GM23338 (cell line): Measurements from ENCODE around the gene PARVB. TPM values are rescaled to one million over a fixed set of nuclear protein-coding genes. Genes with fewer than 3 reads are reported as not detected.

ENCODE experiments used
- ATAC-seq: fragments of 200-7000 bp; cut with Tn5 transposase; 3 replicates; pipeline ENCODE4 v1.9.1; 2020
- DNase-seq: peaks from one replicate; pipeline ENCODE4 v3.0.0-alpha.2; 2015; ENCODE audit warnings: low spot score
- H2AFZ ChIP-seq: fragments of 200-600 bp; sonication (generic); 2 replicates; pipeline ENCODE4 v1.8.0; 2016; ENCODE audit warnings: antibody characterized with exemption, mild to moderate bottlenecking, moderate library complexity
- H3F3A ChIP-seq: fragments of 200-600 bp; sonication (generic); replicated peaks from 2 replicates; pipeline ENCODE4 v1.8.0; 2017; ENCODE audit warnings: antibody characterized with exemption, mixed run types, low read depth
- H3K27ac ChIP-seq: fragments of 200-600 bp; sonication (generic); 2 replicates; pipeline ENCODE4 v1.6.1; 2016; ENCODE audit warnings: low read depth
- H3K27me3 ChIP-seq: fragments of 200-600 bp; sonication (generic); 2 replicates; pipeline ENCODE4 v1.8.0; 2016; ENCODE audit warnings: mild to moderate bottlenecking, mixed run types, moderate library complexity; ENCODE audit not compliant: insufficient read depth
- H3K36me3 ChIP-seq: fragments of 200-600 bp; sonication (generic); 2 replicates; pipeline ENCODE4 v1.8.0; 2016; ENCODE audit warnings: mild to moderate bottlenecking; ENCODE audit not compliant: insufficient read depth
- H3K4me1 ChIP-seq: fragments of 200-600 bp; sonication (generic); 2 replicates; pipeline ENCODE4 v1.8.0; 2016; ENCODE audit warnings: mild to moderate bottlenecking, moderate library complexity; ENCODE audit not compliant: insufficient read depth
- H3K4me2 ChIP-seq: fragments of 200-600 bp; sonication (generic); 2 replicates; pipeline ENCODE4 v1.7.1; 2017; ENCODE audit warnings: mixed run types
- H3K4me3 ChIP-seq: fragments of 200-600 bp; sonication (generic); 2 replicates; pipeline ENCODE4 v1.6.1; 2016; ENCODE audit warnings: mixed run types
- H3K79me2 ChIP-seq: fragments of 200-600 bp; sonication (generic); replicated peaks from 2 replicates; pipeline ENCODE4 v1.8.0; 2017; ENCODE audit warnings: mild to moderate bottlenecking; ENCODE audit not compliant: insufficient read depth
- H3K9me2 ChIP-seq: fragments of 200-600 bp; sonication (generic); 2 replicates; pipeline ENCODE4 v1.8.0; 2017; ENCODE audit not compliant: insufficient read depth
- H4K20me1 ChIP-seq: fragments of 200-600 bp; sonication (generic); replicated peaks from 2 replicates; pipeline ENCODE4 v1.8.0; 2017; ENCODE audit warnings: mild to moderate bottlenecking; ENCODE audit not compliant: insufficient read depth
- H3K27ac Mint-ChIP-seq: 2 replicates; pipeline ENCODE4 v1.8.0; 2020; ENCODE audit warnings: inconsistent platforms, mild to moderate bottlenecking, moderate library complexity, mixed read lengths
- H3K27me3 Mint-ChIP-seq: 3 replicates; pipeline ENCODE4 v1.8.0; 2022; ENCODE audit warnings: low read depth, mild to moderate bottlenecking, moderate library complexity, mixed read lengths, inconsistent platforms; ENCODE audit not compliant: insufficient read depth, poor library complexity
- H3K36me3 Mint-ChIP-seq: 3 replicates; pipeline ENCODE4 v1.8.0; 2021; ENCODE audit warnings: low read depth, mild to moderate bottlenecking, inconsistent platforms, moderate library complexity, mixed read lengths
- H3K4me1 Mint-ChIP-seq: 3 replicates; pipeline ENCODE4 v1.8.0; 2020; ENCODE audit warnings: mild to moderate bottlenecking, inconsistent platforms, mixed read lengths
- H3K4me3 Mint-ChIP-seq: 3 replicates; pipeline ENCODE4 v1.8.0; 2021; ENCODE audit warnings: moderate library complexity, mild to moderate bottlenecking, inconsistent platforms, mixed read lengths
- H3K9me3 Mint-ChIP-seq: 3 replicates; pipeline ENCODE4 v1.8.0; 2020; ENCODE audit warnings: moderate library complexity, mild to moderate bottlenecking, inconsistent platforms, mixed read lengths
- CREB1 ChIP-seq: fragments of 250-450 bp; sonication (Bioruptor Pico); IDR thresholded peaks from 2 replicates; pipeline ENCODE4 v1.5.0; 2020; ENCODE audit warnings: low read depth, mild to moderate bottlenecking, moderate library complexity
- CTCF ChIP-seq, 2 experiments: fragments of 200-600 bp in 1 of 2; sonication (generic) in 1 of 2; conservative IDR thresholded peaks; 2 replicates each; pipeline versions ENCODE4 v1.5.1 to v1.6.1; 2016 to 2017; ENCODE audit warnings: antibody characterized with exemption in 2 of 2, low read depth in 2 of 2, mild to moderate bottlenecking in 2 of 2, moderate library complexity in 1 of 2
- EZH2phosphoT487 ChIP-seq: fragments of 200-600 bp; sonication (generic); IDR thresholded peaks from one replicate; pipeline ENCODE4 v1.8.1; 2018; ENCODE audit warnings: antibody characterized with exemption; ENCODE audit not compliant: unreplicated experiment
- JUNB ChIP-seq: IDR thresholded peaks from one replicate; pipeline ENCODE4 v1.6.1; 2016; ENCODE audit warnings: antibody characterized with exemption; ENCODE audit not compliant: unreplicated experiment
- NANOG ChIP-seq: IDR thresholded peaks from 2 replicates; pipeline ENCODE4 v1.6.1; 2016; ENCODE audit warnings: antibody characterized with exemption, borderline replicate concordance
- REST ChIP-seq: IDR thresholded peaks from one replicate; pipeline ENCODE4 v1.6.1; 2018; ENCODE audit warnings: antibody characterized with exemption; ENCODE audit not compliant: unreplicated experiment
- STAT1 ChIP-seq: IDR thresholded peaks from one replicate; pipeline ENCODE4 v1.6.1; 2016; ENCODE audit warnings: antibody characterized with exemption; ENCODE audit not compliant: unreplicated experiment
- ZNF331 ChIP-seq: fragments of 250-450 bp; sonication (Bioruptor Pico); IDR thresholded peaks from 2 replicates; pipeline ENCODE4 v1.5.0; 2020; ENCODE audit warnings: low read depth, mild to moderate bottlenecking, moderate library complexity
- ZNF462 ChIP-seq: fragments of 250-450 bp; sonication (Bioruptor Pico); IDR thresholded peaks from 2 replicates; pipeline ENCODE4 v1.5.0; 2020; ENCODE audit warnings: mild to moderate bottlenecking, moderate library complexity
- polyA plus RNA-seq: library from polyadenylated mRNA; unstranded; fragments of >200 nt; fragmentation: Nextera tagmentation; extraction: Ambion mirVana; gene quantifications from 2 replicates; pipeline ENCODE4 v1.2.1, GENCODE V29; 2016
- total RNA-seq: library from RNA; depleted of rRNA; stranded (reverse); fragments of >200 nt; shearing (Covaris generic); gene quantifications from 2 replicates; pipeline ENCODE4 v1.2.3, GENCODE V29; 2014

The PARVB gene
- total and polyA plus RNA-seq, 2 experiments from 2014 or later = 4.3 to 7.7 TPM

- Histone ChIP-seq H3K9me2 (no peaks in the 10 kb centered on the region), H2AFZ (no peak overlapping the region), H3K27ac (no peak overlapping the region), H3K27me3 (no peaks in the 10 kb centered on the region), H4K20me1 (no peaks in the 10 kb centered on the region), H3K36me3 (no peaks in the 10 kb centered on the region), H3K4me1 (peaks cover 16% of the 10 kb centered on the region), H3F3A (peaks cover 8% of the 10 kb centered on the region), H3K4me3 (no peak overlapping the region), H3K79me2 (no peaks in the 10 kb centered on the region), H3K4me2 (no peak overlapping the region)
- no peak for DNase-seq
- peaks cover 26% of the 10 kb centered on the region for H3K4me1 Mint-ChIP-seq
- no peak for ATAC-seq
- no peak for TF ChIP-seq EZH2phosphoT487
- TF ChIP-seq CREB1 (CRISPR knock-in tag) = no peak
- peaks cover 6% of the 10 kb centered on the region; the same call in 1 of the 3 replicates for H3K36me3 Mint-ChIP-seq
- H3K27me3 Mint-ChIP-seq = peaks cover 9% of the 10 kb centered on the region
- H3K4me3 Mint-ChIP-seq = no peak overlapping the region
- H3K27ac Mint-ChIP-seq = no peak overlapping the region
- H3K9me3 Mint-ChIP-seq = no peaks in the 10 kb centered on the region
These were observed 129.6 kb downstream of the PARVB start for GRCh38 chr22:44153710-44154109.

- H3K4me3 ChIP-seq = no peak overlapping the region
- no peak overlapping the region for H2AFZ ChIP-seq
- no peak overlapping the region for H3K4me3 Mint-ChIP-seq
- no peak overlapping the region for H3K4me2 ChIP-seq
- H3K9me2 ChIP-seq = no peaks in the 10 kb centered on the region
- no peaks in the 10 kb centered on the region for H3K27me3 ChIP-seq
- peaks cover 7% of the 10 kb centered on the region for H3K27me3 Mint-ChIP-seq
- H3K9me3 Mint-ChIP-seq = no peaks in the 10 kb centered on the region
- ATAC-seq (no peak), DNase-seq (no peak)
- H3K4me1 ChIP-seq = peaks cover 12% of the 10 kb centered on the region
- no peaks in the 10 kb centered on the region for H3K36me3 ChIP-seq
- no peak overlapping the region for H3K27ac Mint-ChIP-seq
- H3K27ac ChIP-seq = no peak overlapping the region
- H3K4me1 Mint-ChIP-seq = peaks cover 25% of the 10 kb centered on the region
- H4K20me1 ChIP-seq = no peaks in the 10 kb centered on the region
- peaks cover under 1% of the 10 kb centered on the region; the same call in 1 of the 2 replicates for H3F3A ChIP-seq
- peaks cover 8% of the 10 kb centered on the region; the same call in 1 of the 3 replicates for H3K36me3 Mint-ChIP-seq
- H3K79me2 ChIP-seq = no peaks in the 10 kb centered on the region
- TF ChIP-seq JUNB (no peak), CTCF (conservative IDR thresholded peaks at IDR 0.05; ENCODE audit: low read depth in 2 of 2) (no peak), STAT1 (no peak), ZNF331 (CRISPR knock-in tag) (no peak), REST (no peak), ZNF462 (CRISPR knock-in tag) (no peak), NANOG (no peak), EZH2phosphoT487 (no peak)
These were observed 130.4 kb downstream of the PARVB start for GRCh38 chr22:44154436-44154942.
